HepG2 (cell line): ENCODE results near the gene KCNJ5. TPM values are rescaled to one million over a fixed set of nuclear protein-coding genes. Genes with fewer than 3 reads are reported as not detected.

Experiments
- ATAC-seq: fragments of 200-7000 bp; cut with Tn5 transposase; 3 replicates; pipeline ENCODE4 v1.9.1; 2020; ENCODE audit warnings: mild to moderate bottlenecking, moderate library complexity
- BruUV-seq: library from RNA; stranded (reverse); fragments of 400-500 nt; replicated peaks from 2 replicates; lab custom pipeline; 2021; lab: Mats Ljungman, UMichigan
- CTCF ChIA-PET: fragments of 300-600 bp; formaldehyde crosslinking; extraction: SDS; loops from one replicate; lab custom pipeline; 2021; ENCODE audit warnings: low total read pairs, inconsistent platforms, low intra/inter-chr PET ratio; lab: Yijun Ruan, JAX
- POLR2A ChIA-PET: fragments of 350-600 bp; sonication (Branson Sonifier 250); formaldehyde crosslinking; loops from one replicate; lab custom pipeline; 2020; ENCODE audit warnings: antibody characterized with exemption, inconsistent platforms; lab: Yijun Ruan, JAX
- DNase-seq: peaks from one replicate; pipeline ENCODE4 v3.0.0-alpha.2; 2015; ENCODE audit warnings: low spot score
- FAIRE-seq: peaks from 3 replicates; lab custom pipeline; 2011; peaks lifted over from hg19 to GRCh38; lab: Jason Lieb, UNC
- H2AFZ ChIP-seq: one replicate; pipeline ENCODE4 v1.6.1; 2011; ENCODE audit warnings: low read length, inconsistent platforms
- H3K27ac ChIP-seq: fragments of 300-600 bp; 3 replicates; pipeline ENCODE4 v1.8.0; 2011; ENCODE audit warnings: mixed run types, mild to moderate bottlenecking, mixed read lengths, low read length, inconsistent platforms; ENCODE audit not compliant: insufficient read depth; ENCODE audit errors: extremely low read length
- H3K27me3 ChIP-seq, 2 experiments: fragments of 200-600 bp in 1 of 2; 2 replicates in 1 of 2; 3 replicates in 1 of 2; pipeline versions ENCODE4 v1.6.0 to v1.8.0; 2011; ENCODE audit warnings: low read length in 2 of 2, mild to moderate bottlenecking in 2 of 2, moderate library complexity in 2 of 2, inconsistent platforms in 1 of 2; ENCODE audit not compliant: insufficient read depth in 2 of 2, control insufficient read depth in 1 of 2
- H3K36me3 ChIP-seq, 2 experiments: fragments of 200-600 bp in 1 of 2; replicated peaks in 1 of 2; 2 replicates in 1 of 2; 3 replicates in 1 of 2; pipeline versions ENCODE4 v1.5.1 to v1.8.0; 2011; ENCODE audit warnings: low read length in 2 of 2, inconsistent platforms in 1 of 2; ENCODE audit not compliant: insufficient read depth in 2 of 2, control insufficient read depth in 1 of 2
- H3K4me1 ChIP-seq: 2 replicates; pipeline ENCODE4 v1.5.1; 2012; ENCODE audit warnings: low read length, inconsistent platforms; ENCODE audit not compliant: insufficient read depth
- H3K4me2 ChIP-seq: 2 replicates; pipeline ENCODE4 v1.6.0; 2011; ENCODE audit warnings: low read depth, low read length, inconsistent platforms
- H3K4me3 ChIP-seq, 3 experiments: fragments of 200-600 bp in 1 of 3; sonication (generic), shearing (Covaris generic) in 1 of 3; replicated peaks in 1 of 3; 2 replicates each; pipeline ENCODE4 v1.5.1; 2011 to 2016; ENCODE audit warnings: low read length in 3 of 3, inconsistent platforms in 2 of 3, low read depth in 2 of 3, mild to moderate bottlenecking in 2 of 3, control low read depth in 1 of 3, mixed read lengths in 1 of 3; ENCODE audit not compliant: insufficient read depth in 1 of 3
- H3K79me2 ChIP-seq: one replicate; pipeline ENCODE4 v1.6.1; 2011; ENCODE audit warnings: low read length, inconsistent platforms; ENCODE audit not compliant: insufficient read depth
- H3K9ac ChIP-seq: 2 replicates; pipeline ENCODE4 v1.6.0; 2011; ENCODE audit warnings: mild to moderate bottlenecking, low read depth, low read length, inconsistent platforms; ENCODE audit not compliant: insufficient read depth
- H3K9me3 ChIP-seq: 2 replicates; pipeline ENCODE4 v1.5.1; 2012; ENCODE audit warnings: mild to moderate bottlenecking, low read length
- H4K20me1 ChIP-seq: 2 replicates; pipeline ENCODE4 v1.6.0; 2011; ENCODE audit warnings: inconsistent platforms, mild to moderate bottlenecking, low read length, moderate library complexity; ENCODE audit not compliant: insufficient read depth
- BRD4 ChIP-seq: sonication (generic); formaldehyde crosslinking; IDR thresholded peaks from 2 replicates; pipeline ENCODE4 v1.4.0; 2020; ENCODE audit warnings: missing genetic modification reagents
- ESRRA ChIP-seq: sonication (generic); formaldehyde crosslinking; IDR thresholded peaks from 2 replicates; pipeline ENCODE4 v1.5.1; 2020; ENCODE audit warnings: mild to moderate bottlenecking, low read depth, missing genetic modification reagents
- RAD51 ChIP-seq: fragments of 450-650 bp; IDR thresholded peaks from 2 replicates; pipeline ENCODE4 v1.6.1; 2016; ENCODE audit warnings: borderline replicate concordance
- RBM39 ChIP-seq: fragments of 200-400 bp; formaldehyde crosslinking; IDR thresholded peaks from one replicate; pipeline ENCODE4 v1.6.1; 2018; ENCODE audit warnings: antibody characterized with exemption, mild to moderate bottlenecking, low read depth, low read length; ENCODE audit not compliant: poor library complexity, severe bottlenecking
- SOX5 ChIP-seq: IDR thresholded peaks from 2 replicates; pipeline ENCODE4 v1.6.1; 2016; ENCODE audit warnings: borderline replicate concordance
- SRSF4 ChIP-seq: fragments of 200-400 bp; formaldehyde crosslinking; IDR thresholded peaks from one replicate; pipeline ENCODE4 v1.6.1; 2018; ENCODE audit warnings: mild to moderate bottlenecking, low read depth, low read length, moderate library complexity; ENCODE audit not compliant: poor library complexity, severe bottlenecking
- ZNF138 ChIP-seq: sonication (generic); formaldehyde crosslinking; IDR thresholded peaks from 2 replicates; pipeline ENCODE4 v1.5.0; 2020; ENCODE audit warnings: mild to moderate bottlenecking, low read depth, missing genetic modification reagents
- WGBS: methylation state at CpG from one replicate; pipeline ENCODE4 v1.1.6; 2017; ENCODE audit warnings: low lambda C conversion rate; 5-methylcytosine and 5-hydroxymethylcytosine counted together
- in situ Hi-C: cut with HindIII; loops from 2 replicates; pipeline ENCODE4 v1.10.0; 2017; ENCODE audit warnings: low pct_unique_long_range_greater_than_20kb; ENCODE audit not compliant: extremely low pct_ligation_motif_present
- intact Hi-C: fragments of 100-400 bp; cut with micrococcal nuclease; formaldehyde crosslinking; loops from one replicate; pipeline ENCODE4 v1.10.0; 2022; ENCODE audit not compliant: unreplicated experiment
- polyA plus RNA-seq, 8 experiments: library from polyadenylated mRNA; depleted of rRNA in 3 of 8; stranded (reverse) in 7 of 8; unstranded in 1 of 8; fragments of >200 nt; fragmentation: Illumina TruSeq in 4 of 8; extraction: Trizol in 4 of 8; gene quantifications; 2 replicates each; pipeline versions ENCODE4 v1.2.1 to v1.2.3, GENCODE V29; 2011 to 2016; ENCODE audit warnings: low read depth in 4 of 8, missing spikeins in 1 of 8, mixed read lengths in 1 of 8; ENCODE audit not compliant: insufficient read depth in 1 of 8
- total RNA-seq, 5 experiments: library from RNA; depleted of rRNA; stranded (reverse); fragments of >200 nt; fragmentation: Illumina TruSeq; extraction: Trizol; gene quantifications; 2 replicates each; pipeline ENCODE4 v1.2.3, GENCODE V29; 2016; ENCODE audit warnings: low read depth in 1 of 5
- TF ChIP-seq, protein P1 (sequence below): sonication (generic); formaldehyde crosslinking; IDR thresholded peaks from 2 replicates; pipeline ENCODE4 v1.9.0; 2021; ENCODE audit warnings: missing genetic modification reagents, borderline replicate concordance
- TF ChIP-seq, protein P2 (sequence below): sonication (generic); formaldehyde crosslinking; IDR thresholded peaks from 2 replicates; pipeline ENCODE4 v1.4.0; 2020; ENCODE audit warnings: mild to moderate bottlenecking, missing genetic modification reagents
- TF ChIP-seq, protein P3 (sequence below): sonication (generic); formaldehyde crosslinking; conservative IDR thresholded peaks from 2 replicates; pipeline ENCODE4 v1.8.0; 2022; ENCODE audit warnings: mild to moderate bottlenecking, moderate library complexity, missing genetic modification reagents
- TF ChIP-seq, protein P4 (sequence below): sonication (generic); formaldehyde crosslinking; IDR thresholded peaks from 2 replicates; pipeline ENCODE4 v1.5.0; 2020; ENCODE audit warnings: missing genetic modification reagents

Gene KCNJ5
- total and polyA plus RNA-seq, 2 of the 13 experiments (the other 11 are each of a cell fraction or from before 2014, with no cell fraction given) = not detected

DNA sequence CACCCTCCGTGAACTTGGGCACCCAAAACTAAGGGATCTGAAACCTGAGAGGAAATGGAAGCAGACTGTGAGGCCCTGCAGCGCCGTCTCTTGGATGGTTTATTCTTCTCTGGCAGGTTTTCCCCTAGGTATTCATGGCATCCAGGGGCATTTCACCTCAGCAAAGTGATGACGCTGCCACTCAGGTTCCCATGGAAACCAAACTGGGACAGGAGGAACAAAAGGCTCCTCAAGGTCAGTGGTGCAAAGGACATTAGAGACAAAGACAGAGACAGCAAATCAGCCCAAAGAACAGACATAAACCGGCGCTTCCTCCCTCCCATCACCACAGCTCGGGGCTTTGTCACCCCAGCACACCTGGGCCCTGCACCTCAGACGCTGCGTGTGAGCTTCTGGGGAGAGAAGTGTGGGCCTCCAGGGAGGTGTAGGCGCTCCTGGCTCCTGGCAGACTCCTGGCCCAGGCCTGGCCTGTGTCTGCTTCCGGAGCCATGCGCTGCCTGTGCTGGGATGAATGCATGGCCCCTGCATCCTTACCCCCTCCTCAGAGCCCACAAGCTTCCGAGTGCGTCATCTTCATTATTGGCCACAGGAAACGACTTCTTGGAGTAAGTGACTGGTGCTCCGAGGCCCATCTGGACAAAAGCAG lies 45.6 kb downstream of the KCNJ5 start:
- intact Hi-C loops = no loop called here
- in situ Hi-C loops = no loop called here
- Histone ChIP-seq H2AFZ (no peak overlapping the region), H3K4me1 (no peaks in the 10 kb centered on the region), H3K27me3 (peaks cover 8 to 55% of the 10 kb centered on the region in 2 experiments; a peak in 3 of 5 replicates), H4K20me1 (no peaks in the 10 kb centered on the region), H3K4me2 (no peak overlapping the region), H3K36me3 (no peaks in the 10 kb centered on the region), H3K9me3 (no peaks in the 10 kb centered on the region), H3K79me2 (no peaks in the 10 kb centered on the region), H3K9ac (no peak overlapping the region), H3K4me3 (no peak overlapping the region), H3K27ac (no peak overlapping the region)
- FAIRE-seq = no peak
- ChIA-PET CTCF (no interaction called here), POLR2A (no interaction called here)
- peak; percentile 26; the same call in 2 of the 3 replicates for ATAC-seq
- DNase-seq = peak; percentile 58
- no TSS peak for BruUV-seq
- 35% methylated on average over 7 of the region's 16 CpGs for WGBS
- TF ChIP-seq SRSF4 = no peak
- no peak for TF ChIP-seq BRD4 (CRISPR knock-in tag)
- no peak for TF ChIP-seq RAD51
- TF ChIP-seq, protein P1, sequence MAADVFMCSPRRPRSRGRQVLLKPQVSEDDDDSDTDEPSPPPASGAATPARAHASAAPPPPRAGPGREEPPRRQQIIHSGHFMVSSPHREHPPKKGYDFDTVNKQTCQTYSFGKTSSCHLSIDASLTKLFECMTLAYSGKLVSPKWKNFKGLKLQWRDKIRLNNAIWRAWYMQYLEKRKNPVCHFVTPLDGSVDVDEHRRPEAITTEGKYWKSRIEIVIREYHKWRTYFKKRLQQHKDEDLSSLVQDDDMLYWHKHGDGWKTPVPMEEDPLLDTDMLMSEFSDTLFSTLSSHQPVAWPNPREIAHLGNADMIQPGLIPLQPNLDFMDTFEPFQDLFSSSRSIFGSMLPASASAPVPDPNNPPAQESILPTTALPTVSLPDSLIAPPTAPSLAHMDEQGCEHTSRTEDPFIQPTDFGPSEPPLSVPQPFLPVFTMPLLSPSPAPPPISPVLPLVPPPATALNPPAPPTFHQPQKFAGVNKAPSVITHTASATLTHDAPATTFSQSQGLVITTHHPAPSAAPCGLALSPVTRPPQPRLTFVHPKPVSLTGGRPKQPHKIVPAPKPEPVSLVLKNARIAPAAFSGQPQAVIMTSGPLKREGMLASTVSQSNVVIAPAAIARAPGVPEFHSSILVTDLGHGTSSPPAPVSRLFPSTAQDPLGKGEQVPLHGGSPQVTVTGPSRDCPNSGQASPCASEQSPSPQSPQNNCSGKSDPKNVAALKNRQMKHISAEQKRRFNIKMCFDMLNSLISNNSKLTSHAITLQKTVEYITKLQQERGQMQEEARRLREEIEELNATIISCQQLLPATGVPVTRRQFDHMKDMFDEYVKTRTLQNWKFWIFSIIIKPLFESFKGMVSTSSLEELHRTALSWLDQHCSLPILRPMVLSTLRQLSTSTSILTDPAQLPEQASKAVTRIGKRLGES (CRISPR knock-in tag) = no peak
- TF ChIP-seq, protein P2, sequence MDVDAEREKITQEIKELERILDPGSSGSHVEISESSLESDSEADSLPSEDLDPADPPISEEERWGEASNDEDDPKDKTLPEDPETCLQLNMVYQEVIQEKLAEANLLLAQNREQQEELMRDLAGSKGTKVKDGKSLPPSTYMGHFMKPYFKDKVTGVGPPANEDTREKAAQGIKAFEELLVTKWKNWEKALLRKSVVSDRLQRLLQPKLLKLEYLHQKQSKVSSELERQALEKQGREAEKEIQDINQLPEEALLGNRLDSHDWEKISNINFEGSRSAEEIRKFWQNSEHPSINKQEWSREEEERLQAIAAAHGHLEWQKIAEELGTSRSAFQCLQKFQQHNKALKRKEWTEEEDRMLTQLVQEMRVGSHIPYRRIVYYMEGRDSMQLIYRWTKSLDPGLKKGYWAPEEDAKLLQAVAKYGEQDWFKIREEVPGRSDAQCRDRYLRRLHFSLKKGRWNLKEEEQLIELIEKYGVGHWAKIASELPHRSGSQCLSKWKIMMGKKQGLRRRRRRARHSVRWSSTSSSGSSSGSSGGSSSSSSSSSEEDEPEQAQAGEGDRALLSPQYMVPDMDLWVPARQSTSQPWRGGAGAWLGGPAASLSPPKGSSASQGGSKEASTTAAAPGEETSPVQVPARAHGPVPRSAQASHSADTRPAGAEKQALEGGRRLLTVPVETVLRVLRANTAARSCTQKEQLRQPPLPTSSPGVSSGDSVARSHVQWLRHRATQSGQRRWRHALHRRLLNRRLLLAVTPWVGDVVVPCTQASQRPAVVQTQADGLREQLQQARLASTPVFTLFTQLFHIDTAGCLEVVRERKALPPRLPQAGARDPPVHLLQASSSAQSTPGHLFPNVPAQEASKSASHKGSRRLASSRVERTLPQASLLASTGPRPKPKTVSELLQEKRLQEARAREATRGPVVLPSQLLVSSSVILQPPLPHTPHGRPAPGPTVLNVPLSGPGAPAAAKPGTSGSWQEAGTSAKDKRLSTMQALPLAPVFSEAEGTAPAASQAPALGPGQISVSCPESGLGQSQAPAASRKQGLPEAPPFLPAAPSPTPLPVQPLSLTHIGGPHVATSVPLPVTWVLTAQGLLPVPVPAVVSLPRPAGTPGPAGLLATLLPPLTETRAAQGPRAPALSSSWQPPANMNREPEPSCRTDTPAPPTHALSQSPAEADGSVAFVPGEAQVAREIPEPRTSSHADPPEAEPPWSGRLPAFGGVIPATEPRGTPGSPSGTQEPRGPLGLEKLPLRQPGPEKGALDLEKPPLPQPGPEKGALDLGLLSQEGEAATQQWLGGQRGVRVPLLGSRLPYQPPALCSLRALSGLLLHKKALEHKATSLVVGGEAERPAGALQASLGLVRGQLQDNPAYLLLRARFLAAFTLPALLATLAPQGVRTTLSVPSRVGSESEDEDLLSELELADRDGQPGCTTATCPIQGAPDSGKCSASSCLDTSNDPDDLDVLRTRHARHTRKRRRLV (CRISPR knock-in tag) = no peak
- no peak for TF ChIP-seq ESRRA (CRISPR knock-in tag)
- TF ChIP-seq, protein P3, sequence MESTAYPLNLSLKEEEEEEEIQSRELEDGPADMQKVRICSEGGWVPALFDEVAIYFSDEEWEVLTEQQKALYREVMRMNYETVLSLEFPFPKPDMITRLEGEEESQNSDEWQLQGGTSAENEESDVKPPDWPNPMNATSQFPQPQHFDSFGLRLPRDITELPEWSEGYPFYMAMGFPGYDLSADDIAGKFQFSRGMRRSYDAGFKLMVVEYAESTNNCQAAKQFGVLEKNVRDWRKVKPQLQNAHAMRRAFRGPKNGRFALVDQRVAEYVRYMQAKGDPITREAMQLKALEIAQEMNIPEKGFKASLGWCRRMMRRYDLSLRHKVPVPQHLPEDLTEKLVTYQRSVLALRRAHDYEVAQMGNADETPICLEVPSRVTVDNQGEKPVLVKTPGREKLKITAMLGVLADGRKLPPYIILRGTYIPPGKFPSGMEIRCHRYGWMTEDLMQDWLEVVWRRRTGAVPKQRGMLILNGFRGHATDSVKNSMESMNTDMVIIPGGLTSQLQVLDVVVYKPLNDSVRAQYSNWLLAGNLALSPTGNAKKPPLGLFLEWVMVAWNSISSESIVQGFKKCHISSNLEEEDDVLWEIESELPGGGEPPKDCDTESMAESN (CRISPR knock-in tag) = no peak
- TF ChIP-seq RBM39 = no peak
- TF ChIP-seq ZNF138 = no peak
- TF ChIP-seq, protein P4, sequence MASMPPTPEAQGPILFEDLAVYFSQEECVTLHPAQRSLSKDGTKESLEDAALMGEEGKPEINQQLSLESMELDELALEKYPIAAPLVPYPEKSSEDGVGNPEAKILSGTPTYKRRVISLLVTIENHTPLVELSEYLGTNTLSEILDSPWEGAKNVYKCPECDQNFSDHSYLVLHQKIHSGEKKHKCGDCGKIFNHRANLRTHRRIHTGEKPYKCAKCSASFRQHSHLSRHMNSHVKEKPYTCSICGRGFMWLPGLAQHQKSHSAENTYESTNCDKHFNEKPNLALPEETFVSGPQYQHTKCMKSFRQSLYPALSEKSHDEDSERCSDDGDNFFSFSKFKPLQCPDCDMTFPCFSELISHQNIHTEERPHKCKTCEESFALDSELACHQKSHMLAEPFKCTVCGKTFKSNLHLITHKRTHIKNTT (CRISPR knock-in tag) = no peak
- TF ChIP-seq SOX5 (CRISPR knock-in tag) = 0 out of 2 replicates have a peak, but pooled peaks have one; percentile 27
